Measurements from ENCODE around the gene EHD3. TPM values are rescaled to one million over a fixed set of nuclear protein-coding genes. Genes with fewer than 3 reads are reported as not detected.

The EHD3 gene
- total and polyA plus RNA-seq, 3 donors from 2014 or later, result 3.5 to 5.1 (median 4.5) TPM

DNA sequence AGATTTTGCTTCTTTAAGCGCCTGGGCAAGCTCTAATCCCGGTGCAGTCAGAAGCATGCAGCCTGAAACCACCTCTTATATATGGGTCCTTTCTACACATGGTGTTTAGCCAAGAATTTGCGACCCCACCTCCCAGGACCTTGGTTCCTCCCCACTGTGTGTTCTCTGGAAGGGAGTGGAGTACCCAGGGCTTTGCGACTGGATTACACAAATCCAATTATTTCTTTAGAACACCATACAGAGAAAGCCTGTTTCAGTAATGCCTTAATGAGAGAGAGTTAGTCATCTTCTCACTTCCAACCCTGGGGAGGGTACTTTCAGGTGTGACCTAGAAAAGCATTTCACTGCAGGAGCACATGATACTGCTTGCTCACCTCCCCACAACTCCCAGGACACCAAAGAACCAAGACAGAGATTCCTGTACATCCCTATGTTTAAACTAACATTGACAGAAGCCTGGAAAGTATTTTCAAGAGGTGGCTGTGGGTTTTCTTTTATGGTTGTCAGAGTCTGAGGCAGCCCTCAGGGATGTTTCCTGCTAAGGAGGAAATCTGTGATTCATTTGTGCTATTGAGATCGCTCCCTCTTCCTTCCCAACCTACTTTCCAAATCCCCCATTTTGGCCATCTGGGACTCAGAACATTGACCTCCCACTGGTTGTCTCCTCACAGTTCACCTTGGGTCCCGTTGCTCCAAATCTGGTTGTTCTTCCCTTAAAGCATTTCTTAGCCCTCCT is 16.3 kb upstream of the EHD3 start, which contains the start of gene CAPN14:
Gene CAPN14 (minus strand): TSS at position 51 of the 736 bp plus-strand sequence. CDS start 12,068 bp downstream, outside the sequence.
- no peaks in the 10 kb centered on the region for H3K9me3 ChIP-seq
- intact Hi-C loops (cut with DNase I; ENCODE audit: low total_unique reads), result no loop called here
- DNase-seq, result no peak
- 70 to 76% methylated on average over 6 of the region's 6 CpGs for WGBS, 2 donors
- H3K4me1 ChIP-seq, result no peaks in the 10 kb centered on the region
- no peaks in the 10 kb centered on the region for H3K36me3 ChIP-seq (ENCODE audit: low read depth, missing control alignments)
- H3K27me3 ChIP-seq, result no peaks in the 10 kb centered on the region
- H3K27ac ChIP-seq, result no peak within 1 kb of the TSS
- TF ChIP-seq POLR2A (IDR thresholded peaks at IDR 0.05), result no peak
- TF ChIP-seq CTCF (IDR thresholded peaks at IDR 0.05), result no peak
- H3K4me3 ChIP-seq, result no peak within 1 kb of the TSS

DNA sequence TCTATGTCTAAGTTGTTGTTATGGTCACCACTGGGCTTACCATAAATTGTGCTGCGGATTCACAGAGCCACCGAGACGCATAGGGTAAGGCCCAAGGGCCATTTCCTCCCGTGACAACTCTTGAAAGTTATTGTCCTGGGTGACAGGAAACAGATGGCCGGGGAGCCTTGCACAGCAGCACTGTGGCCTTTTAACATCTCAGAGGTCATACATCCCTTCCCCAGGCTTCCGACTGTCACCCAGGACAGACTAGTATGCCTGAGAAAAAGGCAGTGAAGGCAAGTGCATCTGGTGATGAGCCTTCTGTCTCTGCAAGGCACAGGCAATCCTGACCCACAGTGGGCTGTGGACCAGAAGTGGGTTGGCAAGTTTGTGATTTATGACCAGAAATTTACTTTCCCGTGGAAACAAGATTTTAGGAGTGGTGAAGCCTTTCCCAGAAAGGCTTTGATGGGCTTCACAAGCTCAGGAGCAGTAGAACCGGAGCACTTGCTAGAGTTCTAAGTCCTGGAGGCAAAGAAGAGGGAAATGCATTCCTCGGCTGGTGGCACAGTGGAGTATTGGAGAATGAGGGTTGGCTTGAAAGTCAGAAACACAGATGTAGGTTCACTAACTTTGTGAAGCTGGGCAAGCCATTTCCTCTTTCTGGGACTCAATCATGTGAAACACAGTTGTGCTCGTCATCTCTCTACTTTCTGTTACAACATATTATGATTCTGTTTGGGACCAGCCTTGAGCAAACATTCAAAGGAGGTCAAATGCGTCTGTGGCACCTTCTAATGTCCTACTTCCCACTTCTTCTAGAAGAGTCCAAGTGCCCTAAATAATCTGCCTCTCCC is 14.6 kb upstream of the EHD3 start:
- no peak for DNase-seq
- H3K4me1 ChIP-seq, result no peaks in the 10 kb centered on the region
- 61 to 71% methylated on average over 10 to 11 of the region's 11 CpGs for WGBS, 2 donors
- H3K27me3 ChIP-seq, result no peaks in the 10 kb centered on the region
- no peak overlapping the region for H3K27ac ChIP-seq
- H3K36me3 ChIP-seq (ENCODE audit: low read depth, missing control alignments), result no peaks in the 10 kb centered on the region
- TF ChIP-seq CTCF (IDR thresholded peaks at IDR 0.05), result no peak
- TF ChIP-seq POLR2A (IDR thresholded peaks at IDR 0.05), result no peak
- no peak overlapping the region for H3K4me3 ChIP-seq
- intact Hi-C loops (cut with DNase I; ENCODE audit: low total_unique reads), result no loop called here
- no peaks in the 10 kb centered on the region for H3K9me3 ChIP-seq

GRCh38 chr2:31221544-31221943 is 12.4 kb upstream of the EHD3 start:
- Histone ChIP-seq H3K4me1 (no peaks in the 10 kb centered on the region), H3K36me3 (ENCODE audit: low read depth, missing control alignments) (no peaks in the 10 kb centered on the region), H3K4me3 (no peak overlapping the region), H3K27me3 (no peaks in the 10 kb centered on the region), H3K9me3 (no peaks in the 10 kb centered on the region), H3K27ac (no peak overlapping the region)
- TF ChIP-seq POLR2A (IDR thresholded peaks at IDR 0.05) (no peak), CTCF (IDR thresholded peaks at IDR 0.05) (no peak)
- WGBS, 2 donors, result 72 to 76% methylated on average over 6 of the region's 6 CpGs
- no peak for DNase-seq
- intact Hi-C loops (cut with DNase I; ENCODE audit: low total_unique reads), result no loop called here

GRCh38 chr2:31222071-31222470 is 11.9 kb upstream of the EHD3 start:
- Histone ChIP-seq H3K9me3 (no peaks in the 10 kb centered on the region), H3K4me1 (no peaks in the 10 kb centered on the region), H3K4me3 (no peak overlapping the region), H3K36me3 (ENCODE audit: low read depth, missing control alignments) (no peaks in the 10 kb centered on the region), H3K27ac (no peak overlapping the region), H3K27me3 (no peaks in the 10 kb centered on the region)
- no peak for DNase-seq
- intact Hi-C loops (cut with DNase I; ENCODE audit: low total_unique reads), result no loop called here
- TF ChIP-seq CTCF (IDR thresholded peaks at IDR 0.05) (no peak), POLR2A (IDR thresholded peaks at IDR 0.05) (no peak)
- WGBS, 2 donors, result 85 to 89% methylated on average over 4 of the region's 4 CpGs

Data from testis (tissue), 3 donors.